K562 (cell line): ENCODE data around the gene CBL.

Experiments
- EGR1 ChIP-seq: fragments of 450-650 bp; conservative IDR thresholded peaks from 2 replicates; pipeline ENCODE4 v1.6.1; 2017; ENCODE audit warnings: mild to moderate bottlenecking
- ZNF398 ChIP-seq: fragments of 250-450 bp; sonication (Bioruptor Pico); IDR thresholded peaks from 2 replicates; pipeline ENCODE4 v1.8.0; 2021; ENCODE audit warnings: moderate library complexity, mild to moderate bottlenecking, inconsistent platforms

- TF ChIP-seq EGR1 (no peak), ZNF398 (no peak)
Observed at GRCh38 chr11:119198925-119199324, 7.2 kb upstream of the CBL start.
